Nephron (organoid): ENCODE measurements around the gene RYR3.

Experiments
- H3K27ac Mint-ChIP-seq, 3 experiments: 2 replicates each; pipeline ENCODE4 v1.8.0; 2020; ENCODE audit warnings: mixed read lengths in 3 of 3, mild to moderate bottlenecking in 2 of 3, moderate library complexity in 1 of 3
- H3K27me3 Mint-ChIP-seq: 2 replicates; pipeline ENCODE4 v1.8.0; 2021; ENCODE audit warnings: low read depth, mild to moderate bottlenecking, moderate library complexity, mixed read lengths
- H3K36me3 Mint-ChIP-seq: 2 replicates; pipeline ENCODE4 v1.8.0; 2020; ENCODE audit warnings: low read depth, mixed read lengths
- H3K4me1 Mint-ChIP-seq: 2 replicates; pipeline ENCODE4 v1.8.0; 2020; ENCODE audit warnings: mixed read lengths
- H3K4me3 Mint-ChIP-seq, 3 experiments: 2 replicates each; pipeline ENCODE4 v1.8.0; 2020; ENCODE audit warnings: mild to moderate bottlenecking in 3 of 3, mixed read lengths in 3 of 3, moderate library complexity in 2 of 3
- H3K9me3 Mint-ChIP-seq: 2 replicates; pipeline ENCODE4 v1.8.0; 2020; ENCODE audit warnings: mixed read lengths
- TF ChIP-seq, protein P1 (sequence below), 3 experiments: fragments of 200-600 bp; sonication (generic); IDR thresholded peaks; one replicate each; pipeline ENCODE4 v1.5.0; 2021; ENCODE audit warnings: antibody characterized with exemption in 3 of 3; ENCODE audit not compliant: unreplicated experiment in 3 of 3

RYR3 gene

DNA sequence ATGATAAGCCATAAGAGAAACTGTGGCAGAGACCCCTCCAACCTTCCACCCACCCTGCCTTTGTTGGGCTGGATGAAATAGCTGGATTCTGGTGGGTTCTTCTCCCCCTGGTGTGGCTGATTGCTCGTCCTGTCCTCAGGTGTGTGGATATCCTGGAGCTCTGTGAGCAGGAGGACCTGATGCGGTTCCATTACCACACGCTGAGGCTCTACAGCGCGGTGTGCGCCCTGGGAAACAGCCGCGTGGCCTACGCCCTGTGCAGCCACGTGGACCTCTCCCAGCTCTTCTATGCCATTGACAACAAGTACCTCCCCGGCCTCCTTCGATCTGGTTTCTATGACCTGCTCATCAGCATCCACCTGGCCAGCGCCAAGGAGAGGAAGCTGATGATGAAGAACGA, 351.2 kb downstream of the RYR3 start:
- H3K27ac Mint-ChIP-seq: no peak overlapping the region
- TF ChIP-seq, protein P1, sequence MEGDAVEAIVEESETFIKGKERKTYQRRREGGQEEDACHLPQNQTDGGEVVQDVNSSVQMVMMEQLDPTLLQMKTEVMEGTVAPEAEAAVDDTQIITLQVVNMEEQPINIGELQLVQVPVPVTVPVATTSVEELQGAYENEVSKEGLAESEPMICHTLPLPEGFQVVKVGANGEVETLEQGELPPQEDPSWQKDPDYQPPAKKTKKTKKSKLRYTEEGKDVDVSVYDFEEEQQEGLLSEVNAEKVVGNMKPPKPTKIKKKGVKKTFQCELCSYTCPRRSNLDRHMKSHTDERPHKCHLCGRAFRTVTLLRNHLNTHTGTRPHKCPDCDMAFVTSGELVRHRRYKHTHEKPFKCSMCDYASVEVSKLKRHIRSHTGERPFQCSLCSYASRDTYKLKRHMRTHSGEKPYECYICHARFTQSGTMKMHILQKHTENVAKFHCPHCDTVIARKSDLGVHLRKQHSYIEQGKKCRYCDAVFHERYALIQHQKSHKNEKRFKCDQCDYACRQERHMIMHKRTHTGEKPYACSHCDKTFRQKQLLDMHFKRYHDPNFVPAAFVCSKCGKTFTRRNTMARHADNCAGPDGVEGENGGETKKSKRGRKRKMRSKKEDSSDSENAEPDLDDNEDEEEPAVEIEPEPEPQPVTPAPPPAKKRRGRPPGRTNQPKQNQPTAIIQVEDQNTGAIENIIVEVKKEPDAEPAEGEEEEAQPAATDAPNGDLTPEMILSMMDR (IDR thresholded peaks at IDR 0.05; ENCODE audit: unreplicated experiment in 3 of 3): no peak
- H3K4me1 Mint-ChIP-seq: no peaks in the 10 kb centered on the region
- H3K9me3 Mint-ChIP-seq: no peaks in the 10 kb centered on the region
- H3K4me3 Mint-ChIP-seq: no peak overlapping the region
- no peaks in the 10 kb centered on the region for H3K36me3 Mint-ChIP-seq
- H3K27me3 Mint-ChIP-seq: no peaks in the 10 kb centered on the region

DNA sequence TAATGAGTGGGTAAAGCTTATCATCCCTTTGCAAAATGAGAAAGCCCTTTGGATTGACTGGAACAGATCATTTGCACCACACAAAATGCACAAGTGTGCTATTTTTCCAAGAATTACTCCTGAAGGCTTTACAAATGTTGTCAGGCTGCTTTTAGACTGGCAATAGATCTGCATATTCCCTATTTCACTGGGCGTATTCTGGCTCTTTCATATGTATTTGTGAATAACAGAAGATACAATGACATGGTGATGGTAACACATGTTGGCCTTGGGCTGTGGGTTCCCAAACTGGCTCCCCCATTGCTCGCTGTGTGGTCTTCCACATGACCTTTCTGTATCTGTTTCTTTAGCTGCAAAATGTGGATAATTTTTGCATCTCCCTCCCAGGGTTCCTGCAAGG, 354.2 kb downstream of the RYR3 start:
- Mint-ChIP-seq H3K27ac (no peak overlapping the region), H3K4me3 (no peak overlapping the region), H3K4me1 (no peaks in the 10 kb centered on the region), H3K27me3 (no peaks in the 10 kb centered on the region), H3K9me3 (no peaks in the 10 kb centered on the region), H3K36me3 (no peaks in the 10 kb centered on the region)
- TF ChIP-seq, protein P1 (IDR thresholded peaks at IDR 0.05; ENCODE audit: unreplicated experiment in 3 of 3): no peak

DNA sequence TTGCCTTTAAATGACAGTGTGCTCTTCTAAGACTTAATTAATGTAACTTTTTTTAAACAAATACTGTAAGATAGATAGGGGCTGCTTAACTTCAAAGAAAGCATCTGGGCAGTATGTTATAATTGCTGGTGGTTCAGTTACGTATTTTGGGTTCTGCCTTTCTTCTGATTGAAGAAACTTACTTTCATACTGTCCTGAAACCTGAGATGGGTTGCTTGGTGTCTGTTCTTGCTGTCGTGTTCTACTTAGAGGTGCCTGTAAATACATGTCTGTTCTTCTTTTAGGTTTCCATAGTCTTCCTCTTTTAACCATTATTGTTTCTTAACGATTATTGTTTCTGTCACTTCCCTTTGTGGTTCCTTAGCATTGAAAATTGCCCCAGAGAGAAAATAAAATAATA, 359.8 kb downstream of the RYR3 start:
- no peaks in the 10 kb centered on the region for H3K4me1 Mint-ChIP-seq
- H3K27me3 Mint-ChIP-seq: no peaks in the 10 kb centered on the region
- H3K9me3 Mint-ChIP-seq: no peaks in the 10 kb centered on the region
- H3K36me3 Mint-ChIP-seq: no peaks in the 10 kb centered on the region
- H3K4me3 Mint-ChIP-seq: no peak overlapping the region
- H3K27ac Mint-ChIP-seq: no peak overlapping the region
- TF ChIP-seq, protein P1 (IDR thresholded peaks at IDR 0.05; ENCODE audit: unreplicated experiment in 3 of 3): no peak

DNA sequence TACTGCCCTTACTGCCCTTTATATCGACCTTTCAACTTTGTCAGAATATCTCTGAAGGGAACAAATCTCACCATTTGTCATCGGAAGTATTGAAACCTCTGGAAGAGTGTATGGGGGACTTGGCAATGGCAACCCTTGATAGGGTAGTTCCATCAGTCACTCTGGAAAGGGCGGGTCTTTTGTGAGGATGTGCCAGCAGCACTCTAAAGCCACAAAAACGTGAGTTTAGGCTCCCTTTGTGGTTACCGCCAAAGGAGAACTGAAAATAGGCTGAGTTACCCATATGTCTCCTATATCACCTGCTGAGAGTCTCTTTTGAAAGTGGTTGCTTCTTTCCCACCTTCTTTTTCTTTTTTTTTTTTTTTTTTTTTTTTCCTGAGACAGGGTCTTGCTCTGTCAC, 360.7 kb downstream of the RYR3 start:
- no peak overlapping the region for H3K27ac Mint-ChIP-seq
- H3K27me3 Mint-ChIP-seq: peaks cover 7% of the 10 kb centered on the region
- H3K4me3 Mint-ChIP-seq: no peak overlapping the region
- TF ChIP-seq, protein P1 (IDR thresholded peaks at IDR 0.05; ENCODE audit: unreplicated experiment in 3 of 3): no peak
- no peaks in the 10 kb centered on the region for H3K36me3 Mint-ChIP-seq
- no peaks in the 10 kb centered on the region for H3K4me1 Mint-ChIP-seq
- H3K9me3 Mint-ChIP-seq: no peaks in the 10 kb centered on the region

DNA sequence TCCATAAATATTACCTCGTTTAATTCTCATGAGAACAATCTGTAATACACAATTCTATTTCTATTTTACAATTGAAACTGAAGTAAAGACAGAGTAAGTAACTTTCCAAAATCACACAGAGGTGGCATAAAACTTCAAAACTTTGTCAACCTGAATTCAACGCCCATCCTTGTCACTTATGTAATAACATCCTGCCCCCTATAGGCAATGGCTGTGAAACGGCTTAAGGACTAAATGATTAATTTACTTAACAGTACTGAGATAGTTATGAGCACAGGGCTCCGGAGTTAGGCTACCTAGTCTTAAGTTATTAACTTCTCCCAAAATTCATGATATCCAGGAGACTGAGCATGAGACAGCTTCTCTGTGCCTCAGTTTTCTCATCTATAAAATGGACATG, 364.5 kb downstream of the RYR3 start:
- TF ChIP-seq, protein P1 (IDR thresholded peaks at IDR 0.05; ENCODE audit: unreplicated experiment in 3 of 3): peak; percentile 29 to 50 (median 40)
- H3K36me3 Mint-ChIP-seq: no peaks in the 10 kb centered on the region
- H3K9me3 Mint-ChIP-seq: no peaks in the 10 kb centered on the region
- H3K4me1 Mint-ChIP-seq: no peaks in the 10 kb centered on the region
- H3K27ac Mint-ChIP-seq: no peak overlapping the region
- H3K4me3 Mint-ChIP-seq: no peak overlapping the region
- peaks cover 16% of the 10 kb centered on the region for H3K27me3 Mint-ChIP-seq

DNA sequence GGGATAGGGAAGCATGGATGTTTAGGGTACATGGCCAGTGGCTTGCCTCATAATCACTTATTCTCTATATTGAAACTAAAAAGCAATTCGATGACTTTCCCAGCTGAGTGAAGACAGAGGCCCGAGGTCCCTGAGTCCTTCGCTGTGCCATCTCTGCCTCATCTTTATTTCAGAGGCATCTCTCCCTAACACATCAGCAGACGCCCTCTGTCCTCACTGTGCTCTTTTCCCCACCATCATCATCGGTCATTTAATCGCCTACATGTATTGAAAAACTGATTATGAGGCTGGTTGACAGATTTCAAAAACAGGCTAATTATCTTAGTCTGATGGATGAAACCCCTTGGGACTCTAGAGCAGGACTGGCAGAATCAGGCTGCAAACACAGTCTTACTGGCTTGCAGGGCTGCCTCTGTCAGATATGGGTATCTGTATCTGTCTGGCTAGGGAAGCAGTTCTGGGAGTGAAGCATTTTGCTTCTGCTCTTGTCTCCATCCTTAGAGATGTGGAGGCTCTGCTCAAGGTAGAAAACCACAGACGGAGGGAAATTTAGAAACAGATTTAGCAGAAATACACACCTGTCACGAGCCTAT, 366.6 kb downstream of the RYR3 start:
- Mint-ChIP-seq H3K27ac (no peak overlapping the region), H3K27me3 (peaks cover 16% of the 10 kb centered on the region), H3K4me1 (peaks cover 17% of the 10 kb centered on the region), H3K36me3 (no peaks in the 10 kb centered on the region), H3K9me3 (no peaks in the 10 kb centered on the region), H3K4me3 (no peak overlapping the region)
- TF ChIP-seq, protein P1 (IDR thresholded peaks at IDR 0.05; ENCODE audit: unreplicated experiment in 3 of 3): no peak
